Measurements from ENCODE around the gene NUDT17. TPM values are rescaled to one million over a fixed set of nuclear protein-coding genes. Genes with fewer than 3 reads are reported as not detected.
"Not testable (repeated sequence)": the region's sequence is repeated elsewhere in the genome, so short reads cannot be mapped to it uniquely, and the experiment has no call there.

NUDT17 gene
- total and polyA plus RNA-seq, 9 of the 15 experiments (the other 6 are each of a cell fraction or from before 2014, with no cell fraction given) = 2.1 to 10.0 (median 6.1) TPM

- no peak for TF ChIP-seq FOXP1 (CRISPR knock-in tag; IDR thresholded peaks at IDR 0.05)
- TF ChIP-seq SMARCE1 (IDR thresholded peaks at IDR 0.05) = no peak
These were observed 16.9 kb upstream of the NUDT17 start (continued) for GRCh38 chr1:145828367-145829026.

- TF ChIP-seq ZNF121 (CRISPR knock-in tag; conservative IDR thresholded peaks at IDR 0.05) = peak; percentile 98
- Histone ChIP-seq H3K36me3 (ENCODE audit: control insufficient read depth, insufficient read depth, low read length) (peaks cover 95% of the 10 kb centered on the region), H3K4me1 (replicated peaks in 1 of 2; ENCODE audit: control insufficient read depth in 2 of 2, insufficient read depth in 2 of 2, low read length in 2 of 2) (peaks cover 0 to 14% of the 10 kb centered on the region in 2 experiments; a peak in 3 of 5 replicates)
- WGBS (ENCODE audit: insufficient coverage, low coverage, missing lambda C conversion rate) = 100% methylated on average over 2 of the region's 2 CpGs
- H3K4me3 ChIP-seq; H3K9me3 ChIP-seq (replicated peaks; ENCODE audit: control insufficient read depth, insufficient read depth, low read depth, low read length); H3K79me2 ChIP-seq (ENCODE audit: control insufficient read depth, insufficient read depth, low read length); H3K27me3 ChIP-seq (ENCODE audit: control insufficient read depth in 2 of 2, insufficient read depth in 2 of 2, low read length in 2 of 2); H4K20me1 ChIP-seq (replicated peaks; ENCODE audit: control insufficient read depth, insufficient read depth, low read length); in situ Hi-C loops (cut with MboI); CTCF ChIA-PET (ENCODE audit: low intra/inter-chr PET ratio); DNase-seq (ENCODE audit: extremely low read depth in 1 of 4, low spot score in 3 of 4); H3K9ac ChIP-seq (ENCODE audit: insufficient read depth in 1 of 2, low read depth in 2 of 2, low read length in 2 of 2); ATAC-seq; intact Hi-C loops (cut with micrococcal nuclease); FAIRE-seq; H3K9me1 ChIP-seq (ENCODE audit: control insufficient read depth, insufficient read depth, low read length); H3K4me2 ChIP-seq (ENCODE audit: insufficient read depth, low read length); H3K27ac ChIP-seq (ENCODE audit: extremely low read depth, low read depth, low read length); H2AFZ ChIP-seq (ENCODE audit: low read depth, low read length); BruUV-seq (replicated peaks): not testable (repeated sequence)
- POLR2A ChIA-PET = interaction anchor here (1.2 to 1.6 kb wide), 2 partner anchors 10 to 15 kb away, joined by 3 to 5 read pairs; partner anchors contain the start of gene NUDT17
These were observed 14.6 kb upstream of the NUDT17 start for GRCh38 chr1:145830810-145831209.

GRCh38 chr1:145837656-145838055 lies 7.8 kb upstream of the NUDT17 start:
- Histone ChIP-seq H3K27ac (ENCODE audit: extremely low read depth, low read depth, low read length) (no peak overlapping the region), H3K36me3 (ENCODE audit: control insufficient read depth, insufficient read depth, low read length) (peaks cover 96% of the 10 kb centered on the region), H4K20me1 (replicated peaks; ENCODE audit: control insufficient read depth, insufficient read depth, low read length) (no peaks in the 10 kb centered on the region), H3K4me3 (no peak overlapping the region), H3K9me3 (replicated peaks; ENCODE audit: control insufficient read depth, insufficient read depth, low read depth, low read length) (no peaks in the 10 kb centered on the region), H3K4me1 (replicated peaks in 1 of 2; ENCODE audit: control insufficient read depth in 2 of 2, insufficient read depth in 2 of 2, low read length in 2 of 2) (no peaks in the 10 kb centered on the region), H3K79me2 (ENCODE audit: control insufficient read depth, insufficient read depth, low read length) (no peaks in the 10 kb centered on the region), H3K9me1 (ENCODE audit: control insufficient read depth, insufficient read depth, low read length) (no peaks in the 10 kb centered on the region), H3K9ac (ENCODE audit: insufficient read depth in 1 of 2, low read depth in 2 of 2, low read length in 2 of 2) (no peak overlapping the region), H3K4me2 (ENCODE audit: insufficient read depth, low read length) (no peak overlapping the region), H2AFZ (ENCODE audit: low read depth, low read length) (no peak overlapping the region), H3K27me3 (ENCODE audit: control insufficient read depth in 2 of 2, insufficient read depth in 2 of 2, low read length in 2 of 2) (no peaks in the 10 kb centered on the region)
- ATAC-seq (no peak), DNase-seq (ENCODE audit: extremely low read depth in 1 of 4, low spot score in 3 of 4) (no peak), FAIRE-seq (peak; percentile 37)
- no TSS peak for BruUV-seq (replicated peaks)
- in situ Hi-C loops (cut with MboI) = no loop called here
- WGBS (ENCODE audit: insufficient coverage, low coverage, missing lambda C conversion rate) = 87% methylated on average over 1 of the region's 1 CpG
- intact Hi-C loops (cut with micrococcal nuclease) = no loop called here
- CTCF ChIA-PET (ENCODE audit: low intra/inter-chr PET ratio) = no interaction called here
- POLR2A ChIA-PET = interaction anchor here (1.6 to 2.4 kb wide), 2 partner anchors 12 to 21 kb away, joined by 8 to 12 read pairs; partner anchors contain the start of gene PIAS3
- TF ChIP-seq TCF7L2 (IDR thresholded peaks at IDR 0.05; ENCODE audit: low read depth, low read length) (no peak), GATAD2B (IDR thresholded peaks at IDR 0.05; ENCODE audit: borderline replicate concordance) (no peak), CBX2 (IDR thresholded peaks at IDR 0.05; ENCODE audit: insufficient read depth, low read length, poor library complexity, severe bottlenecking) (no peak), ZFPM2 (CRISPR knock-in tag; IDR thresholded peaks at IDR 0.05) (no peak), MCM7 (IDR thresholded peaks at IDR 0.05) (no peak), CHD2 (IDR thresholded peaks at IDR 0.05; ENCODE audit: low read depth, low read length) (no peak), PPARD (CRISPR knock-in tag; IDR thresholded peaks at IDR 0.05) (no peak)
